Measurements from ENCODE around the gene NOS1. TPM values are rescaled to one million over a fixed set of nuclear protein-coding genes. Genes with fewer than 3 reads are reported as not detected.

NOS1 gene
- total RNA-seq, 3 donors from 2014 or later: under 0.01 to 0.16 TPM; not detected in 1

DNA sequence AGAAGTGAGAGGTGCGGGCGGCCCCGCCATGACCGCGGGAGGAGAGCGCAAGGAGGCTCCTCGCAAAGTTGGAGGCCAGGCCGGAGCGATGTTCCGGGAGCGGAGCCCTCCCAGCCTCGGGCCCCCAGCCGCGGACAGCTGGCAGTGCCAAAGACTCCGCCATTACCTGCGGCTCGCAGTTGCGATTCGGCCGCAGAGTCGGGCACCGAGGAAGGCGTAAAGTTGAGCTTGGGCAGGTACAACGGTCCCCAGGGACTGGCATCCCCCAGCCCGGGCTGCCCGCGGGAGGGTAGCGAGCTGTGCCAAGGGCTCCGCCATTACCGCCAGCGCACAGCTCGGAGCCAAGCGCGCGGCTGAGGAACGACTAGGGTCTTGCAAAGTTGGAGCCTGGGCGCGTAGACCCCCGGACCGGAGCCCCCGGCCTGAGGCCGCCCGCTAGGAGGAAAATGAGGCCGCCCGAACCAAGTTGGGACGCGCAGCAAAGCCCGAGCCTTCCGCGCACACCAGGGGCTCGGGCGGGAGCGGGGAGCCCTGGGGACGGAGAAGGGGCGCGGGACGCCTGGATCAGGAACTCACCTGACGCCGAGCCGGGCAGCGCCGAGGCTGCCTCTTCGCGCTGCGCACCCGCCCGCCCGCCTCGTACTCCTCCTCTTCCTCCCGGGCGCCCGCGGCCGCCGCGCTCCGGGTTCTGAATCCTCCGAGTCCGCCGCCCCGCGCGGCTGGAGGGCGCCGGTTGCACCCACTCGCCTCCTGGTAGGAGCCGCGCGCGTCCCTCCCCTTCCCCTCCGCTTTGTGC is 677 bp downstream of the NOS1 start:
- DNase-seq (ENCODE audit: low spot score in 2 of 2): no peak
- intact Hi-C loops (cut with DNase I; ENCODE audit: low total_unique reads): loop anchor here (5.0 to 10.0 kb wide), 2 partner anchors 234 to 1752 kb away; no protein-coding TSS in a partner anchor
- peaks cover 0 to 78% of the 10 kb centered on the region in 2 donors for H3K27me3 ChIP-seq
- TF ChIP-seq, protein P1, sequence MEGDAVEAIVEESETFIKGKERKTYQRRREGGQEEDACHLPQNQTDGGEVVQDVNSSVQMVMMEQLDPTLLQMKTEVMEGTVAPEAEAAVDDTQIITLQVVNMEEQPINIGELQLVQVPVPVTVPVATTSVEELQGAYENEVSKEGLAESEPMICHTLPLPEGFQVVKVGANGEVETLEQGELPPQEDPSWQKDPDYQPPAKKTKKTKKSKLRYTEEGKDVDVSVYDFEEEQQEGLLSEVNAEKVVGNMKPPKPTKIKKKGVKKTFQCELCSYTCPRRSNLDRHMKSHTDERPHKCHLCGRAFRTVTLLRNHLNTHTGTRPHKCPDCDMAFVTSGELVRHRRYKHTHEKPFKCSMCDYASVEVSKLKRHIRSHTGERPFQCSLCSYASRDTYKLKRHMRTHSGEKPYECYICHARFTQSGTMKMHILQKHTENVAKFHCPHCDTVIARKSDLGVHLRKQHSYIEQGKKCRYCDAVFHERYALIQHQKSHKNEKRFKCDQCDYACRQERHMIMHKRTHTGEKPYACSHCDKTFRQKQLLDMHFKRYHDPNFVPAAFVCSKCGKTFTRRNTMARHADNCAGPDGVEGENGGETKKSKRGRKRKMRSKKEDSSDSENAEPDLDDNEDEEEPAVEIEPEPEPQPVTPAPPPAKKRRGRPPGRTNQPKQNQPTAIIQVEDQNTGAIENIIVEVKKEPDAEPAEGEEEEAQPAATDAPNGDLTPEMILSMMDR (IDR thresholded peaks at IDR 0.05): no peak
- TF ChIP-seq POLR2AphosphoS5 (IDR thresholded peaks at IDR 0.05) (no peak), POLR2A (IDR thresholded peaks at IDR 0.05) (no peak)
- H3K27ac ChIP-seq: no peak overlapping the region
- no peaks in the 10 kb centered on the region for H3K9me3 ChIP-seq
- peak overlapping the region in 2 of 3 donors; percentile 40 to 53 for H3K4me3 ChIP-seq
- no peaks in the 10 kb centered on the region for H3K36me3 ChIP-seq
- no peaks in the 10 kb centered on the region for H3K4me1 ChIP-seq

DNA sequence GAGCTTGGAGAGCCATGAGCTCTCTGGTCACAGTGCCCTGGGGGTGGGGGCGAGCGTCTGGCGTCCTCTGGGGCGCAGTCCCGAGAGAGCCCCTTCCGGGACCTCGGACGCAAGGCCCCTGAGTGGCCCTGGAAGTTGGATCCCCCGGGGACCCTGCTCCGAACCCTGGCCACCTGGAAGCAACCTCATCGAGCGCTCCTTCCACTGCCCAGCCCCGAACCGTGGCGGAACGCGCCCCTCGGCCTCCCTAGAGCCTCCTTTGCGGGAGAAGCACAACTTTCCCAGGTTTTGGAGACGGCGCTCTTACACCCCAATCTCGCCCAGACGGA is 1.2 kb downstream of the NOS1 start:
- DNase-seq (ENCODE audit: low spot score in 2 of 2): no peak
- no peaks in the 10 kb centered on the region for H3K9me3 ChIP-seq
- H3K27me3 ChIP-seq: peaks cover 0 to 77% of the 10 kb centered on the region in 2 donors
- no peak overlapping the region for H3K27ac ChIP-seq
- no peaks in the 10 kb centered on the region for H3K36me3 ChIP-seq
- H3K4me1 ChIP-seq: no peaks in the 10 kb centered on the region
- TF ChIP-seq POLR2A (IDR thresholded peaks at IDR 0.05) (no peak), POLR2AphosphoS5 (IDR thresholded peaks at IDR 0.05) (no peak)
- TF ChIP-seq, protein P1 (IDR thresholded peaks at IDR 0.05): no peak
- intact Hi-C loops (cut with DNase I; ENCODE audit: low total_unique reads): loop anchor here (5.0 to 10.0 kb wide), 2 partner anchors 235 to 1752 kb away; no protein-coding TSS in a partner anchor
- peak overlapping the region in 2 of 3 donors; percentile 40 to 53 for H3K4me3 ChIP-seq

DNA sequence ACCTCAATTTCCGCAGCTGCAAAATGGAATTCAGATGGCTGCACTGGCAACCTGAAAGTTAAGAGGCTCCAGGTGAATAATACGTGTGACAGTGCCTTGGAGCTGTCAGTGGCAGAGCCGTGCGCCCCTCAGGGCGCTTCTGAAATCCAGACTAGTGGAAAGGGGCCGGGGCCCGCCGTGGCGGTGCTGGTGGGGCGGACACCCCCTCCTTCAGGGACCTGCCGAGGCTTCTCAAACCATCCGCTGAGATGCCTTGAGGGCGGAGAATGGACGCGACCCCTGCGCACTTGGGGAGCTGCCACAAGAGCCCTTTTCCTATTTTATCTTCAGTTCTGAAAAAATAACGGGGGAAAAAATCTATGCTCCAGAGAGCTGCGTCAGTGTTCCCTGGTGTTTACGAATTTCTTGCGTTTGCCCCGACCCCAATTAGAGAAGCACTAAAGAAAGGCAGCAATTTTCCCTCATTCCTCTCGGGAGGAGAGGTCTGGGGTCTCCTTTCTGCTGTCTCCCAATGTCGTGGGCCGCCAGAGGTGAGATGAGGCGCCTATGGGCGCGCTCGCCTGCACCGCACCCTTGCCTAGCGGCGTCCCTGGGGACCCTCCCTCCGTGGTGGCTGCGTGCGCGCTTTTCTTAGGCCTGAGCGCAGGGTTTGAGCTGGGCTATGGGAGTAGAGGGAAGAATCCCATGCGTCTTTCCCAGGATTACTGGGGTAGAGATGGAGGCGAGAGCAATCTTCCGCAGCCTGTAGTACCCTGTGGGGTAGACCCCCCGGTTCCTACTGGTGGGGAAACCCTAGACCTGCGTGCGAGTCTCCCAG is 2.2 kb downstream of the NOS1 start:
- Histone ChIP-seq H3K9me3 (no peaks in the 10 kb centered on the region), H3K4me3 (no peak overlapping the region), H3K27me3 (peaks cover 0 to 70% of the 10 kb centered on the region in 2 donors), H3K36me3 (no peaks in the 10 kb centered on the region), H3K4me1 (no peaks in the 10 kb centered on the region), H3K27ac (no peak overlapping the region)
- intact Hi-C loops (cut with DNase I; ENCODE audit: low total_unique reads): no loop called here
- TF ChIP-seq, protein P1 (IDR thresholded peaks at IDR 0.05): no peak
- TF ChIP-seq POLR2A (IDR thresholded peaks at IDR 0.05) (no peak), POLR2AphosphoS5 (IDR thresholded peaks at IDR 0.05) (no peak)
- DNase-seq (ENCODE audit: low spot score in 2 of 2): no peak

DNA sequence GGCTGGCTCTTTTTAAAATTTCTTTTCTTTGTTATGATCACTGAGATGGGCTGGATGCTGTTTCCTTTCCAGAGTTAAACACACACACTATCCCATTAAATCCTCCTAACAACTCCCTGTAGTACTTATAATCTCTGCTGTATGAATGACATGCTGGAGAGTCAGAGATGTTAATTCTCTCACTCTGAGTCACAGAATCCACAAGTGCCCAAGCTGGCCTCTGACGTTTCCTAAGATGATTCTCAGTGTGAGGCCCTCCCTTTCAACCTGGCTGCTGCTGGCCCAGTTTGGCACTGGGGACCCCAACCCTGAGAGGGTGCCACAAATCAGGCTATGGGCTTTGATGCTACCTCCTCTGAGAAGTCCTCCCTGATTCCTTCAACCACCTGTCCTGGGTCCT is 5.4 kb downstream of the NOS1 start:
- H3K27me3 ChIP-seq: peaks cover 0 to 38% of the 10 kb centered on the region in 2 donors

More for the DNA sequence above, 5.4 kb downstream of the NOS1 start:
- Histone ChIP-seq H3K36me3 (no peaks in the 10 kb centered on the region), H3K4me1 (no peaks in the 10 kb centered on the region), H3K4me3 (no peak overlapping the region), H3K9me3 (no peaks in the 10 kb centered on the region), H3K27ac (no peak overlapping the region)
- no peak for DNase-seq (ENCODE audit: low spot score in 2 of 2)
- intact Hi-C loops (cut with DNase I; ENCODE audit: low total_unique reads): no loop called here
- no peak for TF ChIP-seq POLR2AphosphoS5 (IDR thresholded peaks at IDR 0.05)
- no peak for TF ChIP-seq POLR2A (IDR thresholded peaks at IDR 0.05)
- TF ChIP-seq, protein P1 (IDR thresholded peaks at IDR 0.05): no peak

Data from breast epithelium (tissue), 4 donors.